PC-3 (cell line): ENCODE measurements around the gene CYP2A6. TPM values are rescaled to one million over a fixed set of nuclear protein-coding genes. Genes with fewer than 3 reads are reported as not detected.

Experiments used
- ATAC-seq: fragments of 200-7000 bp; cut with Tn5 transposase; 2 replicates; pipeline ENCODE4 v1.9.1; 2020; ENCODE audit warnings: mild to moderate bottlenecking, moderate library complexity
- BruUV-seq: library from RNA; stranded (reverse); fragments of 400-500 nt; replicated peaks from 2 replicates; lab custom pipeline; 2021; lab: Mats Ljungman, UMichigan
- CTCF ChIA-PET: fragments of 300-600 bp; sonication (Branson Sonifier 250); formaldehyde crosslinking; loops from one replicate; lab custom pipeline; 2022; ENCODE audit warnings: antibody characterized with exemption; lab: Charles Lee
- POLR2A ChIA-PET: fragments of 300-600 bp; sonication (Branson Sonifier 250); formaldehyde crosslinking; loops from one replicate; lab custom pipeline; 2022; ENCODE audit warnings: antibody characterized with exemption; ENCODE audit not compliant: unreplicated experiment; lab: Charles Lee
- DNase-seq: peaks from one replicate; pipeline ENCODE4 v3.0.0-alpha.2; 2015
- H2AFZ ChIP-seq: fragments of 300-600 bp; sonication (generic); 2 replicates; pipeline ENCODE4 v1.6.0; 2016; ENCODE audit warnings: antibody characterized with exemption, low read length
- H3F3A ChIP-seq: fragments of 300-600 bp; sonication (generic); one replicate; pipeline ENCODE4 v1.6.0; 2017; ENCODE audit warnings: antibody characterized with exemption, low read length, control low read depth, mild to moderate bottlenecking; ENCODE audit not compliant: unreplicated experiment
- H3K27ac ChIP-seq: fragments of 300-600 bp; sonication (generic); 2 replicates; pipeline ENCODE4 v1.5.1; 2016; ENCODE audit warnings: mild to moderate bottlenecking, low read length
- H3K27me3 ChIP-seq: fragments of 300-600 bp; sonication (generic); 2 replicates; pipeline ENCODE4 v1.6.1; 2016; ENCODE audit warnings: low read length, mixed read lengths
- H3K36me3 ChIP-seq: fragments of 300-600 bp; sonication (generic); 2 replicates; pipeline ENCODE4 v1.6.1; 2016; ENCODE audit warnings: low read depth, mixed run types, low read length, mixed read lengths
- H3K4me1 ChIP-seq: fragments of 300-600 bp; sonication (generic); 2 replicates; pipeline ENCODE4 v1.5.1; 2016; ENCODE audit warnings: low read length; ENCODE audit not compliant: insufficient read depth
- H3K4me2 ChIP-seq: fragments of 300-600 bp; sonication (generic); 2 replicates; pipeline ENCODE4 v1.6.0; 2016; ENCODE audit warnings: low read length
- H3K4me3 ChIP-seq: fragments of 300-600 bp; sonication (generic); 2 replicates; pipeline ENCODE4 v1.5.1; 2016; ENCODE audit warnings: mild to moderate bottlenecking, low read length, mixed read lengths
- H3K79me2 ChIP-seq: fragments of 300-600 bp; sonication (generic); 2 replicates; pipeline ENCODE4 v1.6.1; 2017; ENCODE audit warnings: low read length, mixed read lengths
- H3K9ac ChIP-seq: fragments of 300-600 bp; sonication (generic); 2 replicates; pipeline ENCODE4 v1.6.0; 2016; ENCODE audit warnings: mild to moderate bottlenecking, low read length
- H3K9me2 ChIP-seq: fragments of 300-600 bp; sonication (generic); replicated peaks from 2 replicates; pipeline ENCODE4 v1.6.1; 2016; ENCODE audit warnings: mixed run types, low read length, mixed read lengths
- H3K9me3 ChIP-seq: fragments of 300-600 bp; sonication (generic); 2 replicates; pipeline ENCODE4 v1.6.1; 2016; ENCODE audit warnings: low read length, mixed read lengths
- H4K20me1 ChIP-seq: fragments of 300-600 bp; sonication (generic); 2 replicates; pipeline ENCODE4 v1.6.1; 2016; ENCODE audit warnings: low read length, mixed read lengths
- EZH2 ChIP-seq: fragments of 300-600 bp; sonication (generic); IDR thresholded peaks from one replicate; pipeline ENCODE4 v1.6.1; 2017; ENCODE audit warnings: antibody characterized with exemption, mild to moderate bottlenecking, low read length; ENCODE audit not compliant: unreplicated experiment
- EZH2phosphoT487 ChIP-seq: fragments of 300-600 bp; sonication (generic); IDR thresholded peaks from 2 replicates; pipeline ENCODE4 v1.6.1; 2018; ENCODE audit warnings: mild to moderate bottlenecking, antibody characterized with exemption, low read length, borderline replicate concordance
- intact Hi-C: fragments of 100-400 bp; cut with micrococcal nuclease; formaldehyde crosslinking; loops from 2 replicates; pipeline ENCODE4 v1.9.0; 2023
- total RNA-seq: library from RNA; depleted of rRNA; stranded (reverse); fragments of >200 nt; gene quantifications from 2 replicates; pipeline ENCODE4 v1.2.3, GENCODE V29; 2014; rRNA removed
- TF ChIP-seq, protein P1 (sequence below): fragments of 300-600 bp; sonication (generic); conservative IDR thresholded peaks from 2 replicates; pipeline ENCODE4 v1.5.1; 2017; ENCODE audit warnings: antibody characterized with exemption, low read depth, mild to moderate bottlenecking, low read length

The CYP2A6 gene
- total RNA-seq, 1 experiment from 2014 or later = not detected

DNA sequence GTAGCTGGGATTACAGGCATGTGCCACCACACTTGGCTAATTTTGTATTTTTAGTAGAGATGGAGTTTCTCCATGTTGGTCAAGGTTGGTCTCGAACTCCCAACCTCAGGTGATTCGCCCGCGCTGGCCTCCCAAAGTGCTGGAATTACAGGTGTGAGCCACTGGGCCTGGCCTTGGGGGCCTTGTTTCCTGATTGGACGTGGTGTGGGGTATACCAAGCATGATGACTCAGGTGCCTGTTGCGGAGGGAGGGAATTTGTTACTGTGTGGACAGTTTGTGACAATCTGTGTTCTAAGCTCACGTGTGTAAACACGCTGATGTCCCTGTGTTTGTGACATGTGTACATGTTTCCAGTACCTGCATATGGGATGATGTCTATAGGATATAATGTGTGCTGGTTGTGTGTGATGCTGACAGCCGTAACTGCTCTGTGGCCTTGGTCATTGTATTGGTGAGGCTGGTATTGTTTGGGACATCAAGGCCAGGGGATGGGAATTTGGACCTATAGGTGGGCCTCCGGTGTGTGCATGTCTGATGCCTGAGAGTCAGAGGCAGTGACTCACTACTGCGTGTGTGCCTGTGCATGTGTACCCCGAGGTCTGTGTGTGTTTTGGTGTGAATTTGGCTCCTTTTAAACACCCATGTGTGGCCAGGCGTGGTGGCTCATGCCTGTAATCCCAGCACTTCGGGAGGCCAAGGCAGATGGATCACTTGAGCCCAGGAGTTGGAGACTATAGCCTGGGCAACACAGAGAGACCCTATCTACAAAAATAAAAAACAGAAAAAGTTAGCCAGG lies 52.9 kb downstream of the CYP2A6 start:
- Histone ChIP-seq H3K27ac (no peak overlapping the region), H3K36me3 (no peaks in the 10 kb centered on the region), H4K20me1 (peaks cover 8% of the 10 kb centered on the region; the same call in 1 of the 2 replicates), H3K4me1 (peaks cover 24% of the 10 kb centered on the region), H2AFZ (peak overlapping the region; percentile 97; the same call in 1 of the 2 replicates), H3K4me3 (no peak overlapping the region), H3F3A (no peaks in the 10 kb centered on the region), H3K79me2 (peaks cover 29% of the 10 kb centered on the region), H3K4me2 (no peak overlapping the region), H3K27me3 (no peaks in the 10 kb centered on the region), H3K9me3 (no peaks in the 10 kb centered on the region), H3K9ac (no peak overlapping the region), H3K9me2 (no peaks in the 10 kb centered on the region)
- ATAC-seq = no peak
- ChIA-PET POLR2A (no interaction called here), CTCF (no interaction called here)
- DNase-seq = no peak
- no TSS peak for BruUV-seq
- intact Hi-C loops = loop anchor here (10.0 kb wide), 1 partner anchor 133 kb away; no protein-coding TSS in a partner anchor
- no peak for TF ChIP-seq EZH2phosphoT487
- TF ChIP-seq EZH2 = no peak
- TF ChIP-seq, protein P1, sequence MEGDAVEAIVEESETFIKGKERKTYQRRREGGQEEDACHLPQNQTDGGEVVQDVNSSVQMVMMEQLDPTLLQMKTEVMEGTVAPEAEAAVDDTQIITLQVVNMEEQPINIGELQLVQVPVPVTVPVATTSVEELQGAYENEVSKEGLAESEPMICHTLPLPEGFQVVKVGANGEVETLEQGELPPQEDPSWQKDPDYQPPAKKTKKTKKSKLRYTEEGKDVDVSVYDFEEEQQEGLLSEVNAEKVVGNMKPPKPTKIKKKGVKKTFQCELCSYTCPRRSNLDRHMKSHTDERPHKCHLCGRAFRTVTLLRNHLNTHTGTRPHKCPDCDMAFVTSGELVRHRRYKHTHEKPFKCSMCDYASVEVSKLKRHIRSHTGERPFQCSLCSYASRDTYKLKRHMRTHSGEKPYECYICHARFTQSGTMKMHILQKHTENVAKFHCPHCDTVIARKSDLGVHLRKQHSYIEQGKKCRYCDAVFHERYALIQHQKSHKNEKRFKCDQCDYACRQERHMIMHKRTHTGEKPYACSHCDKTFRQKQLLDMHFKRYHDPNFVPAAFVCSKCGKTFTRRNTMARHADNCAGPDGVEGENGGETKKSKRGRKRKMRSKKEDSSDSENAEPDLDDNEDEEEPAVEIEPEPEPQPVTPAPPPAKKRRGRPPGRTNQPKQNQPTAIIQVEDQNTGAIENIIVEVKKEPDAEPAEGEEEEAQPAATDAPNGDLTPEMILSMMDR = no peak

Other genes starting within 250 kb of the CYP2A6 start
- gene LTBP4, start 249.1 kb downstream of the CYP2A6 start, total RNA-seq = 8.9 and 16.7 TPM in 2 replicates
- 14.5 and 21.4 TPM in 2 replicates for gene NUMBL, start 159.8 kb downstream of the CYP2A6 start, total RNA-seq
- 17.2 and 19.5 TPM in 2 replicates for gene COQ8B, start 133.6 kb downstream of the CYP2A6 start, total RNA-seq
- 28.4 and 44.2 TPM in 2 replicates for gene ITPKC, start 133.3 kb downstream of the CYP2A6 start, total RNA-seq
- gene ACTMAP, start 100.0 kb downstream of the CYP2A6 start, total RNA-seq = 0.40 and 0.86 TPM in 2 replicates
- 207 and 243 TPM in 2 replicates for gene SNRPA, start 99.2 kb downstream of the CYP2A6 start, total RNA-seq
- 1.4 TPM in 1 of 2 replicates, not detected in the other for gene MIA, start 74.9 kb downstream of the CYP2A6 start, total RNA-seq
- 7.4 and 13.9 TPM in 2 replicates for gene RAB4B, start 72.2 kb downstream of the CYP2A6 start, total RNA-seq
- 36.6 and 58.9 TPM in 2 replicates for gene EGLN2, start 51.3 kb downstream of the CYP2A6 start, total RNA-seq
- gene CYP2A7, start 31.8 kb upstream of the CYP2A6 start, total RNA-seq = not detected in 2 replicates
- gene CYP2B6, start 140.8 kb upstream of the CYP2A6 start, total RNA-seq = not detected in 2 replicates
- gene CYP2A13, start 238.0 kb upstream of the CYP2A6 start, total RNA-seq = not detected in 2 replicates